HepG2 (cell line): ENCODE measurements around the gene ARFGEF2. TPM values are rescaled to one million over a fixed set of nuclear protein-coding genes. Genes with fewer than 3 reads are reported as not detected.

ENCODE experiments used
- CSRNP2 ChIP-seq: sonication (generic); formaldehyde crosslinking; conservative IDR thresholded peaks from 2 replicates; pipeline ENCODE4 v1.8.0; 2022; ENCODE audit warnings: low read depth, missing genetic modification reagents
- EZH2 ChIP-seq: conservative IDR thresholded peaks from 2 replicates; pipeline ENCODE4 v1.6.1; 2012; ENCODE audit warnings: mild to moderate bottlenecking, low read depth, low read length, moderate library complexity
- FIP1L1 ChIP-seq: fragments of 200-400 bp; formaldehyde crosslinking; IDR thresholded peaks from 2 replicates; pipeline ENCODE4 v1.6.1; 2018; ENCODE audit warnings: low read depth, mild to moderate bottlenecking, low read length, moderate library complexity, borderline replicate concordance; ENCODE audit not compliant: insufficient read depth
- GFI1 ChIP-seq: sonication (generic); formaldehyde crosslinking; IDR thresholded peaks from 2 replicates; pipeline ENCODE4 v1.5.0; 2020; ENCODE audit warnings: missing genetic modification reagents, mild to moderate bottlenecking, borderline replicate concordance
- IKZF4 ChIP-seq: sonication (generic); formaldehyde crosslinking; IDR thresholded peaks from 2 replicates; pipeline ENCODE4 v1.5.1; 2020; ENCODE audit warnings: borderline replicate concordance, mild to moderate bottlenecking, low read depth, missing genetic modification reagents; ENCODE audit errors: not compliant biosample characterization
- JARID2 ChIP-seq: sonication (generic); formaldehyde crosslinking; IDR thresholded peaks from 2 replicates; pipeline ENCODE4 v1.8.1; 2023; ENCODE audit warnings: missing genetic modification reagents, inconsistent platforms; ENCODE audit not compliant: insufficient replicate concordance
- JUNB ChIP-seq: sonication (generic); formaldehyde crosslinking; IDR thresholded peaks from 2 replicates; pipeline ENCODE4 v1.8.0; 2022; ENCODE audit warnings: missing genetic modification reagents, mild to moderate bottlenecking, borderline replicate concordance
- MAFF ChIP-seq: IDR thresholded peaks from 2 replicates; pipeline ENCODE4 v1.6.1; 2011; ENCODE audit warnings: low read depth, low read length, improper control_type of control experiment
- MAFK ChIP-seq, 2 experiments: IDR thresholded peaks in 1 of 2; conservative IDR thresholded peaks in 1 of 2; 2 replicates each; pipeline ENCODE4 v1.6.1; 2011; ENCODE audit warnings: improper control_type of control experiment in 2 of 2, low read length in 2 of 2
- MYC ChIP-seq: sonication (generic); formaldehyde crosslinking; IDR thresholded peaks from 2 replicates; pipeline ENCODE4 v1.9.0; 2021; ENCODE audit warnings: missing genetic modification reagents, borderline replicate concordance
- PRMT3 ChIP-seq: sonication (generic); formaldehyde crosslinking; IDR thresholded peaks from 2 replicates; pipeline ENCODE4 v1.8.1; 2022; ENCODE audit warnings: low read depth, mild to moderate bottlenecking, moderate library complexity, missing genetic modification reagents, borderline replicate concordance
- TEAD2 ChIP-seq: sonication (generic); formaldehyde crosslinking; IDR thresholded peaks from 2 replicates; pipeline ENCODE4 v1.9.0; 2021; ENCODE audit warnings: missing genetic modification reagents
- TRIM24 ChIP-seq: sonication (generic); formaldehyde crosslinking; IDR thresholded peaks from 2 replicates; pipeline ENCODE4 v1.8.0; 2022; ENCODE audit warnings: mild to moderate bottlenecking, missing genetic modification reagents
- ZBTB42 ChIP-seq: sonication (generic); formaldehyde crosslinking; IDR thresholded peaks from 2 replicates; pipeline ENCODE4 v1.5.0; 2020; ENCODE audit warnings: mild to moderate bottlenecking, missing genetic modification reagents
- ZFP36L1 ChIP-seq: sonication (generic); formaldehyde crosslinking; IDR thresholded peaks from 2 replicates; pipeline ENCODE4 v1.8.0; 2022; ENCODE audit warnings: mild to moderate bottlenecking, missing genetic modification reagents, moderate library complexity
- ZFP90 ChIP-seq: sonication (generic); formaldehyde crosslinking; IDR thresholded peaks from 2 replicates; pipeline ENCODE4 v1.8.0; 2022; ENCODE audit warnings: missing genetic modification reagents, mild to moderate bottlenecking, inconsistent platforms, borderline replicate concordance
- ZNF121 ChIP-seq: sonication (generic); formaldehyde crosslinking; IDR thresholded peaks from 2 replicates; pipeline ENCODE4 v1.5.0; 2020; ENCODE audit warnings: mild to moderate bottlenecking, missing genetic modification reagents
- ZNF256 ChIP-seq: sonication (generic); formaldehyde crosslinking; conservative IDR thresholded peaks from 2 replicates; pipeline ENCODE4 v1.4.0; 2020; ENCODE audit warnings: missing genetic modification reagents
- ZNF274 ChIP-seq: sonication (generic); formaldehyde crosslinking; IDR thresholded peaks from 2 replicates; pipeline ENCODE4 v1.5.1; 2020; ENCODE audit warnings: mild to moderate bottlenecking, missing genetic modification reagents
- ZNF501 ChIP-seq: sonication (generic); formaldehyde crosslinking; IDR thresholded peaks from 2 replicates; pipeline ENCODE4 v1.5.1; 2020; ENCODE audit warnings: mild to moderate bottlenecking, moderate library complexity, missing genetic modification reagents
- ZNF776 ChIP-seq: sonication (generic); formaldehyde crosslinking; IDR thresholded peaks from 2 replicates; pipeline ENCODE4 v1.4.0; 2020; ENCODE audit warnings: mild to moderate bottlenecking, missing genetic modification reagents
- ZNF883 ChIP-seq: sonication (generic); formaldehyde crosslinking; IDR thresholded peaks from 2 replicates; pipeline ENCODE4 v1.5.1; 2020; ENCODE audit warnings: mild to moderate bottlenecking, missing genetic modification reagents; ENCODE audit errors: not compliant biosample characterization
- polyA plus RNA-seq, 8 experiments: library from polyadenylated mRNA; depleted of rRNA in 3 of 8; stranded (reverse) in 7 of 8; unstranded in 1 of 8; fragments of >200 nt; fragmentation: Illumina TruSeq in 4 of 8; extraction: Trizol in 4 of 8; gene quantifications; 2 replicates each; pipeline versions ENCODE4 v1.2.1 to v1.2.3, GENCODE V29; 2011 to 2016; ENCODE audit warnings: low read depth in 4 of 8, missing spikeins in 1 of 8, mixed read lengths in 1 of 8; ENCODE audit not compliant: insufficient read depth in 1 of 8
- total RNA-seq, 5 experiments: library from RNA; depleted of rRNA; stranded (reverse); fragments of >200 nt; fragmentation: Illumina TruSeq; extraction: Trizol; gene quantifications; 2 replicates each; pipeline ENCODE4 v1.2.3, GENCODE V29; 2016; ENCODE audit warnings: low read depth in 1 of 5

Gene ARFGEF2
- total and polyA plus RNA-seq, 2 of the 13 experiments (the other 11 are each of a cell fraction or from before 2014, with no cell fraction given): 44.0 to 60.8 TPM

DNA sequence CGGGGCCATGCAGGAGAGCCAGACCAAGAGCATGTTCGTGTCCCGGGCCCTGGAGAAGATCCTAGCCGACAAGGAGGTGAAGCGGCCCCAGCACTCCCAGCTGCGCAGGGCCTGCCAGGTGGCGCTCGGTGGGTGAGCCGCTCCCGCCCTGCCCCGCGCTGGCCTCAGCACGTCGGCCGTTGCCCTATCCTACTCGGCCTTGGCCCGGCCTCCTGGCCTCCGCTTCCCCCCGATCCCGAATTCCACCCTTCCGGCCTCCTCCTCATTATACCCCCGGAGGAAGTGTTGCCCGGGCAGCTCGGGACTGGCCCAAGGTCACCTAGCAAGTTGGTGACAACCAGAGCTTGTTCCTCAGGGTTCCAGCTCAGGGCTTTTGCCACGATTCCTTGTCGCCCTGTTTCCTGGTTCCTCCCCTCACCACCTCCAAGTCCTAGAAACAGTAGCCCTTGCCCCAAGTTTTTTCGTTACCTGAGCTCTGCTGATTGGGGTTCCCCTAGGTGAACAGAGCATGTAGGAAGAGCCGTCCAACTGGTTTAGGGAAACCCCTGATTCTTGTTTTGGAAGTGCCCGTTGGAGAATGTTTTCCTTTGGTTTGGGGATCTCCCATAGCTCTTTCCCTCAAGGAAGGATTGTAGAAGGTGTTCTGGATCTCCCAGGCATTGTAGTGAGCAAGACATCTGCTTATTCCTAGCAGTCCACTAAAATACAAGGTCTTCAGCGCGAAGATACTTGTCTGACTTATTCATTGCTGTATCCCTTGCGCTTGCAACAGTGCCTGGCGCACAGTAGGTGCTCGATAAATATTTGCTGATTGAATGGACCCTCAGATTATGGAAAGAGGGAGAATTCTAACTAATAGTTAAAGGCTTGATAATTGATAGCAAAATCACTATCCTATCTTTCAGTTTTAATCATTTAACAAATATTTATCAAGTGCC lies 641 bp downstream of the ARFGEF2 start (continued):
- peak; percentile 65; the same call in 1 of the 2 replicates for TF ChIP-seq ZFP36L1 (CRISPR knock-in tag)
- no peak for TF ChIP-seq TRIM24 (CRISPR knock-in tag)
- peak; percentile 98 for TF ChIP-seq IKZF4 (CRISPR knock-in tag)
- TF ChIP-seq PRMT3: peak; percentile 37; the same call in 1 of the 2 replicates
- peak; percentile 22 for TF ChIP-seq ZNF883
- no peak for TF ChIP-seq CSRNP2
- TF ChIP-seq JARID2 (CRISPR knock-in tag): no peak
- 0 out of 2 replicates have a peak, but pooled peaks have one; percentile 42 for TF ChIP-seq ZNF256 (CRISPR knock-in tag)
- 0 out of 2 replicates have a peak, but pooled peaks have one; percentile 49 for TF ChIP-seq ZNF121
- TF ChIP-seq FIP1L1: no peak
- TF ChIP-seq GFI1: 0 out of 2 replicates have a peak, but pooled peaks have one; percentile 28
- TF ChIP-seq ZNF274 (CRISPR knock-in tag): peak; percentile 94
- no peak for TF ChIP-seq JUNB (CRISPR knock-in tag)
- TF ChIP-seq MAFF: no peak
- peak; percentile 94 for TF ChIP-seq MYC (CRISPR knock-in tag)
- TF ChIP-seq EZH2: no peak
- TF ChIP-seq ZBTB42 (CRISPR knock-in tag): no peak
- peak; percentile 77; the same call in 1 of the 2 replicates for TF ChIP-seq ZNF501 (CRISPR knock-in tag)
- TF ChIP-seq TEAD2 (CRISPR knock-in tag): 0 out of 2 replicates have a peak, but pooled peaks have one; percentile 75
- peak; percentile 89; the same call in 1 of the 2 replicates for TF ChIP-seq ZFP90 (CRISPR knock-in tag)
- no peak for TF ChIP-seq MAFK (conservative IDR thresholded peaks at IDR 0.05 in 1 of 2, IDR thresholded peaks at IDR 0.05 in 1 of 2; ENCODE audit: low read length in 2 of 2)
- peak; percentile 97 for TF ChIP-seq ZNF776 (CRISPR knock-in tag)
